GM21360 (cell line): ENCODE measurements around the gene TSPAN11.

ENCODE experiments used
- ATAC-seq: cut with Tn5 transposase; IDR thresholded peaks from one replicate; pipeline ENCODE4 v1.9.1; 2021; ENCODE audit warnings: mild to moderate bottlenecking, moderate library complexity; ENCODE audit not compliant: unreplicated experiment

The TSPAN11 gene

DNA sequence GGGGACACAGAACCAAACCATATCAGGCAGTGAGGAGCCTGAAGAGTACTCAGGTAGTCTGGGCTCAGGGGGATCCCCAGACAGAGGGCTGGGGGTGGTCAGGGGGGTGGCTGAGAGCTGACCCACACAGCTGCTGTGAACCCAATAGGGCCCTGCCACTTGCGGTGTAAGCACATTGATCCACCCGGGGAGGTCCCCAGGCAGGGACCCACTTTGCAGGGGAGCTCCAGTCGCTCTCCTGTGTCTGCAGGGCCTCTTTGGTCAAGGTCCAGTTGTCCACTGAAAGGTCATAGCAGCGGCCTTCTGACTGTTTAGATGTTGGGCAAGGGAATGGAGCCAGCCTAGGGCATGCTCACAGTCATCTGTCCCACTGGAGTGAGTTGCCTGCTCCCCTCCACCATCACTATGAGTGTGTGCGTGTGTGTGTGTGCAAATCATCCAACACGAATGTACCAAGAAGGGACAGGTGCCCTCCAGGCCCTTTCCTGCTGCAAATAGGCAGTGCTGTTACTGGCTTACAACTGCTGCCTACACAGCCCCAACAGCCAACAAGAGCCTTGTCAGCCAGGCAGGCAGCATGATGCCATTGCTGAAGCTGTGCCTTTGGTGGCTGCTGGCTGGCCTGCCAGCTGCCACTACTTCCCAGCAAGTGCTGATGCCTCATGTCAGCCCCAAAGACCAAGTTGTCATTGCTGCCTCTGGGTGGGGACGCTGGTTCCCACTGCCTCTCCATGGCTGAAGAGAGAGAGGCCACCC is 71.3 kb downstream of the TSPAN11 start:
- ATAC-seq: no peak

DNA sequence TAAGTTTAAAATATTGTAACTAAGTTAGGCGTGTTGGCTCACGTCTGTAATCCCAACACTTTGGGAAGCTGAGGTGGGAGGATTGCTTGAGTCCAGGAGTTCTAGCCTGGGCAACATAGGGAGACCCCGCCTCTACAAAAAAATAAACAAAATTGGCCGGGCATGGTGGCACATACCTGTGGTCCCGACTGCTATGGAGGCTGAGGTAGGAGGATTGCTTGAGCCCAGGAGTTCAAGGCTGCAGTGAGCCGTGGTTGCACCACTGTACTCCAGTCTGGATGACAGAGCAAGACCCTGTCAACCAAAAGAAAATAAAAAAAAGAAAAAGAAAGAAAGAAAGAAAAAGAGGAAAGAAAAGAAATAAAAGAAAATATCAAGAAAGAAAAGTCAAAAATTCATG is 72.5 kb downstream of the TSPAN11 start:
- ATAC-seq: no peak

DNA sequence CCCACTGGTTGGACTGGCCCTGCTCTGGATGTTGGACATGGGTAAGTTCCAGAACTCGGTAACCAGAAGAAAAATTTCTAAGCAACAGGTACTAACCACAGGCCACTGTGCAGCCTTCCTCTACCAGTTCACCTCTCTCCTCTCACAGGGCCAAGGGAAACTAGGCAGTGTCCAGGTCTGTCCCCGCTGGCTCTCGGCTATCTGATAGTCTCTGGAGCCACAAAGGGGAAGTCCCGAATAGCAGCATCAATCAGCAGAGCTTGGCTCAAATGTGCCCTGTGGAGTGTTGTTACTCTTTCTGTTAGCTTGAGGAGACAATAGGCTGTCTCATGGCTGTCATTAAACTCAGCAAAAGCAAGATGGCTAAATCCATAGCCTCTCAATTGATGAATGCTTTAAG is 73.2 kb downstream of the TSPAN11 start:
- no peak for ATAC-seq

DNA sequence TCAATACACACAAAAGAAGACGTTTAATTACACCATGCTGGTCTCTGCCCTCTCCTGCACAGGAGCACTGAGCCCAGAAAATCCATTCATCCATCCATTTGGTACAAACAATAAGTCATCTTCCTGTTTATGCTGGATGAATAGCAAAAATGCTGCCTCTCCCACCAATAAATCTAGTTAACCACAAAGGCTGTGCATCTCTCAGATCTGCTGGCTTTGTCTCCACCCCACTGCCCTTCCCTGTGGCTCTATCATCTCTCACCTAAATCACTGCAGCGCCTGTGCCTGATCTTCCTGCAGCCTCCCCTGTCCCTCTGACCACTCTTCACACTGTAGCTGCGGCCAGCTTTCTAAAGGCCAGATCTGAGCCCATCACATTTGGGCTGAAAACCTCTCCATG is 74.2 kb downstream of the TSPAN11 start:
- no peak for ATAC-seq

DNA sequence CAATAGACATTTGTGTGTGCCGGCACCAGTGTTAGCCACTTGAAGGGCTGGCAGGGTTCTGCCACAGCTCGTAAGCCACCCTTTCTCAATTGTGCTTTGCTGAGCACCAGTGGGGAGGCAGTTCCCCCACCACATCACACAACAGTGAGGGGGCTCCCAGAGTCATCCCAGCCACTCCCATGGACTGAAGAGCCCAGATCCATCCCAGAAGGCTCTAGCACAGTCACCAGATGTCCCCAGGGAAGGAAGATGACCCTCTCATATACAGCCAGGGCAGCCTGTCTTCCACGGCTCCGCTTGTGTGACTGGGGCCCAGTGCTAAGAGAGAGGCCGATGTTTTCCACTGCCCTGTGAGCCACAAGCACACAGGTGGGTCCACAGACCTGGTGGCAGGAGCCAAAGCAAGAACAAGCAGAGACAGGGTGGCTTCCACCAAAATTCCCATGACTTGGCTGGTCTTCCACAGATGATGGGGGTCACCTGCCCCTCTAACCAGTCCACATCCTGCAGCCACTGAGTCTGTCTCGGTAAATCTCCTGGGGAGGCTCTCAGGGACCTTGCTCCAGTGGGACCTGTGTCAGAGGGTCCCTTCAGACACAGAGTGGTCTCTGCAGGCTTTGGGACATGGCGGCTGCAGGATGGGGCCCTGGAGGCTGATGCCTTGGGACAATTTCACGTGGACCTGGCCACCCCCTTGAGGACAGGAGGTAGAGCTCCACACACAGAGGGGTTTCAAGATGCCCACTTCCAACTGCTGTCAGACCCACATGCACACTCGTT is 75.2 kb downstream of the TSPAN11 start:
- ATAC-seq: no peak

DNA sequence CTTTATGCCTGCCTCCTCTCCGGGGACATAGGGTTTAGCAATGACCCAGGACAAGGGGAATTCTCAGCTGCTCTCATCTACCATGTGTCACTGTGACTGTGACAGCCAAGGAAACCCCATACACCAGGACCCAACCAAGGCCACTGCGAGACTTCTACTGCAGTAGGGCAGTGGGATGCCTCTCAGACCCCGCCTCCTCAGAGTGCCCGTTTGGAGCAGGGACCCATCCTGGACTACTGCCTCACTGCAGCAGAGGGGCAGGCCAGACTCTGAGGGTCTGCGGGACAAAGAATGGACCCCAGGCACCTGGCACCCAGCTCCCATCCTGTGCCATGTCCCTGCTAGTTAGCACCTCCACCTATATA is 75.8 kb downstream of the TSPAN11 start:
- ATAC-seq: no peak

DNA sequence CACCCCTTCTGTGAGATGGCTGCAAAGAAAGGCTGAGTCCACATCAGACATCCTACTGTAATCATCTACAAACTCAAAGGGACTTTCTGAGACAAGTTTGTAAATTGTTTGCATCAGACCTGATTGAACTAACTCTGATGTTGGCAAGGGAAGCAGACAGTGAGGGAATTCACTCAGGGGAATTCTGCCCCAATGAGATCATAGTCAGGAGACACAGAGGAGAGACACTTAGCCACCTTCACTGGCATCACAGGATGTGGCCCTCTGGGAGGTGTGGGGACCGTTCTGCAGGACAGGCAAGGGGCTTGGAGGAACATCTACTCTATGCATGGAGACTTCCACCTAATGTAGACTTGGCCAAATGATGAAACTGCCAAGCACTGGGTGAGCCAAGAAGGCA is 76.5 kb downstream of the TSPAN11 start:
- ATAC-seq: no peak

DNA sequence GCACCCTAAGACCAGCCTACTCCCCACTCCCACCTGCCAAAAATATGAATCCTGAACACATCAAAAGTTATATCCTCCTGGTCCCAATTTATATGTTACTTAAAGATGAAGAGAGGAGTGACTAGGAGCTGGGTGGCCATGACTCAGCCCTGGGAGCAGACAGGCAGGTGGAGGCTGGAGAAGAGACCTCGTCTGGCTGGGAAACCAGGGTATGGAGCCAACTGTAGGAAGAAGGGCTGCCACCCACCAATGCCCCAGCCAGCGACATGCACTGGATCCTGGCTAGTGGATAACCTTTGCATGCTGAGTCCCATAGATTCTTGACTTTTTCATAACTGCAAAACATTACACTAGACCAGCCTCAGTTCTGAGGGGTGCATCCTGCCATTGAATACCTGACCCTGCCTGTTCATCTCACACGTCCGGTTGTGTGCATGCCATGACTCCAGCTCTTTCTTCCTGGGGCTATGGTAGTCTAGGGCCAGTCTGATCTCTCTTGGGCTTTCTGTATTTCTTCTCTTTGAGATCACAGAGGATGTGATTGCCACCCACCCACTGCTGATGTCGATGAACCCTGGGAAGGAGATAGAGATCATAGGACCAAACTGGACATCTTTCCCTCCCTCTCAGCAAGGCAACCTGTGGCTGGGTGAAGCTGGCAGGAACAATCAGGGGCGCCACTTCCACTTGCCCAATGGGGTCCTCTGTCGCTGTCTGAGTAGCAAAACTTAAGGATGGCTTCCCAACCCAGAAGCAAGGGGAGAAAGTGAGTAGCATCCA is 77.5 kb downstream of the TSPAN11 start:
- ATAC-seq: no peak

DNA sequence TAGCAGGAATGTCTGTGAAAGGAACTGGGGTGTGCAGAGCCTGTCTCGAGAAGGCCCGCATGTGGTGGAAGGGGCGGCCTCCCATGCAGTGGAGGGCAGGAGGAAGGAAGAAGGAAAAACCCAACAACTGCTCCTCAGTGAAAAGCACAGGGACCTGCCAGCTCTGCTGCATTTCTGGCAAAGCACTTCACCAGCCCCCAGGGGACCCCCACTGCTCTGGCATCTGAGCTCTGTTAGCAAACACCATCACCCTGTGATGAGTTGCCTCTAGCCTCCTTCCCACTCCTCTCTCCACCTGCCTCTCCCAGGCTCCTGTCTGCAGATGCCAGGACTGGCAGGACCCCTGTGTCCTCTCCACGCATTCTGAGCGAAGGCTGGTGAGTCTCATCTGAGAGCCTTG is 78.1 kb downstream of the TSPAN11 start:
- no peak for ATAC-seq

DNA sequence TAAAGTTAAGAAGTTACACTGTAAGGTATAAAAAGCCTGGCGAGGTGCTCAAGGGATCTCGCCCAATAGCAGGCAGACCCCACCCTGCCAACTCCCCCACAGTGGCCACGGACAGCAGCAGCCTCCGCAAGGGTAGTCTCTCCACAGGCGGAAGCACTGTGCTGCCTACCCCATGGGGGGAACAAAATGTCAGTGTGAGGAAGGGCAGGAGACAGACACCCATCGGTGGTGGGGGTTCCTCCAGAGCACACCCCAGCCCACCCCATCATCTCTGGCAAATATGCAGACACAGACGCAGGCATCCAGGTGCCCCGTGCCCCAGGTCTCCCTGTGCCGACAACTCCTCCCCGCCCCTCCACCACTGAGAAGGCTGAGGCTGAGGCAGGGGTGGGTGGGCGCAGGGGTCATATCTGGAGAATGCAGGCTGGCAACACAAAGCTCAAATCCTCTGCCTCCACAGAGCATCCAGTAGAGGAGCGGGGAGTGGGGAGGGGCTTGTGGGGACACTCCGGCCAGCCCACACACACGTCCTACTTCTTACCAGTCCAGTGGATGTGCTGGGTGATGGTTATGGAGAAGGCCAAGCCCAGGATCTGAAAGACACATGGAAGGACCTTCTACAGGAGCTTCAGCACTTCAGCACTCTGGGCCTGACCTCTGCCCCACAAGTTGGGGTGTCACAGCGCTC is 78.9 kb downstream of the TSPAN11 start:
- ATAC-seq: no peak

DNA sequence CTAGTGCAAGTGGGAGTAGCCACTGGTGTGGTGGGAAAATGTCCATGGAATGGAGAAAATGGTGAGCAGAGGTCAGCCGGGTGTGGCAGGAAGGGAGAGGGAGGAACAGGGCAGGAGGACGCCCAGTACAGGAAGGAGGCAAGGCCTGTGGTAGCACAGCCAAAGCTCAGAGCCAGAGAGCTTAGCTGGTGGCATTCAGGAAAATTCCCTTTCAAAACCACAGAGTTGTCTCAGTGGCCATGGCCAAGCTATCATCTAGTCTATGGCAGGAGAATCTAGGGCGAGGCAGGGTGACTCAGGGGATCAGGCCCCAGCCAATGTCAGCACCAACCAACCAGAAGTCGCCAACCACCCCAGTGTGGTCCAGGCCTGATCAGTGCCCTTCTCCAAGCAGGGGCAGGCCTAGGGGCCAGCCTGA is 79.4 kb downstream of the TSPAN11 start:
- ATAC-seq: no peak

DNA sequence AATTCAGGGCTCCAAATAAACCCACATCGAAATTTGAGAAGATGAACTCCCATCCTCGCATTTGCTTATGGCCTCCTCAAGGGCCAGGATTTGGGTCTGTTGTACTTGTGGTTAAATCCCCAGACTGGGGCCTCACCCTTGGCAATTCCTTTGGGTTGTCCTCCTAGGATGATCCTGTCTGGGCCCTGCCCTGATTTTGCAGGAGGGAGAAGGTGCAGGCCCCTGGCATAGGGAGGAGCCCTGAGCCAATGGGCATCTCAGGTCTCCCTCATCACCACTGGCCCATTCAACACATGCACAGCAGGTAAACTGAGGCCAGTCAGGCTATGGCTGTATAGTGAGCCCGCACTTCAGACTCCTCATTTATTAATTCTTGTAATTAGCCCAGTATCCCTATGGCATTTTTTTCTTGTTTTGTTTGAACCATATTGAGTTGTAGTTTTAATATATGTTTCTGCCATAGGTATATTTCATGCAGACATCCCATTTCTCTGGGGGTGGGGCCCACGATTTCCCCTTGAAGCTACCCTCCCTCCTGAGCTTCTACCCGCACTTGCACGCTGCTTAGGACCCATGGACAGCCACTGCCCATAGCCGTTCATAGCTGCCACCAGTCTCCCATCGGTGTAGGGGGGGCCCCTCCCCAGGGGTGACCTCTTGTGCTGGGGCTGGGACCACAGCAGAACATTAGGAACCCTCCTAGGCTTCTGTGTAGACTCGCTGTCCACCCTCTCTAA is 80.0 kb downstream of the TSPAN11 start:
- ATAC-seq: no peak

DNA sequence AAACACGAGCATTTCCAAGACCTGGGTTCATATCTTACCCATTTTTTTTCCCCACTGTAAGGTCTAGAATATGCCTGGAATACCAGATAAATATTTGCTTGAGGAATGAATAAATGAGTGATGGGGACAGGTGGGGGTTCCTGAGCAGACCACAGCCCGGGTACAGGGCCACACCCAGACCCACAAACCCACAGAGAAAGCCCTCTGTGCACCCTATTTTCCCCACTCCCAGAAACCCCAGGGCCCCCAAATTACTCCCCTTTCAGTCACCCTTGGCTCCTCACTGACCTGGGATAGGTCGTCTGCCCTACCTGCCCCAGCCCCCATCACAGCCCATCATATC is 80.6 kb downstream of the TSPAN11 start:
- no peak for ATAC-seq

DNA sequence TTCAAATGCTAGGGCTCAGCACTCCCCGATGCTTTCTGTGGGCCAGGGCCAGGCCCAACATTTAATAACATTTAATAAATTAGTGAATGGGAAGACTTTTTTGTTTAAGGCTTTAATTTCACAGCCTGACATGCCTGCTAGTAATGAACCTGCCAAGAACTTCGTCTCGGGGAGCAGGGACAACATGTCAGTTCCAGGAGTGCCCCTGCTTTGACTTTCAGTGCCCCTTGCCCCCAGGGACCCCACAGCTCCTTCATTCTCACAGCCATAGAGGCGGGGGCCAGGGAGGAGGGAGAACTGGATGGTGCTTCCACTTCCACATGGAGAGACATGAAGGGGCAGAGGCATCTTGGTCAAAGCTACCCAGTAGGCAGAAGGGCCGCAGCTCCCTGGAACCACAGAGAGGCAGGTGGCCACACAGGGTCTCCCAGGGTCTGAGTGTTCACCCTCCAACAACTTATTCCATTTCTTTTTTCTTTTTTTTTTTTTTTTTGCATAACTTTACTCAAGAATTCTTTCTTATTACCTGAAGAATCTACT is 81.2 kb downstream of the TSPAN11 start:
- no peak for ATAC-seq

DNA sequence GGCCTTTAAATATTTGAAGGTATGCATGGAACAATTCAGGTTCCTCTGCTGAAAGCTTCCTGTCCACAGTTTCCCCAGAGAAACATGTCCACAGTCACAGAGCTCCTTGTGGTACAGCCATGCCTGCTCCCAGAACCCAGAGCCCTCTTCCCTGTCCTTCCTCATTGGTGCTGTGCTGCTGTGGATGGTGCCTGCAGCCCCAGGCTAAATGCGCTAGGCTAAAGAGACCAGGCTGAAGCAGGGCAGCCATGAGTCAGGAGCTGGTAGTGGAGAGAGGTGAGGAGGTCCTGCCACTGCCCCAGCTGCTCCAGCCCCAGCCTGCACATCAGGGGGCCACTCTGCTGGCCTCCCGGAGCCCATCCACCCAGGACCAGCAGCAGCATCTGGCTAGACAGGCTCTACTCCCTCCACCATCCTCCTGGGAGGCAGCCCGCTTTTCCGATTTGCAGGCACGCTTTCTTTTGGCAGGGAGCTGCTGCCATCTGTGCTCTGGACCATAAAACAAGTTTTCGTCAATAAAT is 81.8 kb downstream of the TSPAN11 start:
- no peak for ATAC-seq

DNA sequence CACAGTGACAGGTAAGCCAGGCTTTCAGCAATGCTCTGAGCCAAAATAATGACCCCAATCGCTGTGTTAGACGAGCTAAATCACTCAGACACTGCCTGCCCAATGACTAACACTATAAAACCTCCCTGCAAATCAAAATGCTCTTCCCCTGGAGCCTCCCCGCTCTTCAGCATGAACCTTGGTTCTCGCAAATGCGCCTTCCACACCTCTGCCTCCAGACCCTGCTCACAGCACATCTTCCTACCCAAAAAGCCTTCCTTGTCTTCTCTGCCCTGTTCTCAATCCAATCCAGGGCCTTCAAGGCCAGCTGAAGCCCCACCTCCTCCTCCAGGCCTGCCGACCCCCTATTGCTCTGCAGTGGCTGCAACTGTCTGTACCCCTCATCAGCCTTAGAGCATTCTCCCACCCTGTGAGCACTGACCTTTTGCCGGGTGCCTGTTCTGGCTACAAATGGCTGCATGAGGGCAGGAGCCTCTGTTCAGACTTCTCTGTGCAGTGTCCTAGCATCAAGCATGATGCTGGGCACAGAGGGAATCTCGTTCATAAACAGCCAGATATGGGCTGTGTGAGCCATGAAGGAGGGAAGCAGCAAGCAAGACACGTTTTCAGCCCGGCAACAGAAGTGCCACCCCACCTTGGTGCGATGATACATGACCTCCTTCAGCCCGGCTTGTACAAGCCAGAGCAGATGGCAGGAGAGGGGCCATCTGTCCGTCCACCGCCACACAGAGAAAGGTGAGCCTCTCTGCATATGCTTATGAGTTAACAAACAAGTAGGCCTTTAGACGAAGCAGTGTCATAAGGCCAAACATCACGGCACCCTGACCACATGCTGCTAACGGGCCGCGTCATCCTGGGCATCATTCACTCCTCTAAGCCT is 82.7 kb downstream of the TSPAN11 start:
- ATAC-seq: no peak

DNA sequence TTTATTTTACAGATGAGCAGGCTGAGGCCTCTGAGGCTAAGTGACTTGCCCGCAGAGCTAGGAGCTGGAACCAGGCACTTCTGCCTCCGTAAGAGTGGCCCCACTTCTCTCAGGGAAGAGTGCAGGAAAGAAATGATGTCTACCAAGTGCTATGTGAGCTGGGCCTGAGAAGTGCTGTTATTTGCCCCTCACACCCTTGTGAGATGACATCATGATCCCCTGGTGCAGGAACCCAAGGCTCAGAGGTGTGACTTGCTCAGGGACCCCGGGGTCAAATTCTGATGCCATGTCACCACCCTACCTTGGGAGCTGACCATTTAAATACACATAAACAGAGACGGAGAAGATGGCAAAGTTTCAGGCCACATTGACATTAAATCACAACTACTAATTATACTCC is 83.4 kb downstream of the TSPAN11 start:
- no peak for ATAC-seq

DNA sequence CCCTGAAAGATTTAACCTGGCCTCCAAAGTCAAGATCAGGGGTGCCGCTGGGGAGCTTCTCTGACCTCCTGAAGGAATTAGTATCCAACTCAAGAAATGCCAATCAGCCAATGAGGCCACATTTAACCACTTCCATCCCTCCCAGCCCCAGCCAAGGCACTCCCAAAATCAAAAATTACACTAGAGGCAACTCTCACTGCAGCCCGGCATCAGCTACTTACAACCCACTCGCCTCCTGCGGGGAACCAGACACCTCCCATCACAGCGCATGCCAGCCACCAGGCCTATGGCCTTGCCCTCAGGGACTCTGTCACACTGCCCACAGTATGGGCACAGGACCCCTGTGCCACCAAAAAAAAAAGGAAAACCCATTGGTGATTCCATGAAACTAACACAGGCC is 84.8 kb downstream of the TSPAN11 start:
- no peak for ATAC-seq
